SH-SY5Y (cell line): ENCODE results near the gene TTLL9.

Experiments used
- GATA2 ChIP-seq: IDR thresholded peaks from 2 replicates; pipeline ENCODE4 v1.6.1; 2011; ENCODE audit warnings: mild to moderate bottlenecking, low read depth, low read length
- GATA3 ChIP-seq: IDR thresholded peaks from 2 replicates; pipeline ENCODE4 v1.6.1; 2011; ENCODE audit warnings: low read depth, mild to moderate bottlenecking, low read length, moderate library complexity

The TTLL9 gene, protein sequence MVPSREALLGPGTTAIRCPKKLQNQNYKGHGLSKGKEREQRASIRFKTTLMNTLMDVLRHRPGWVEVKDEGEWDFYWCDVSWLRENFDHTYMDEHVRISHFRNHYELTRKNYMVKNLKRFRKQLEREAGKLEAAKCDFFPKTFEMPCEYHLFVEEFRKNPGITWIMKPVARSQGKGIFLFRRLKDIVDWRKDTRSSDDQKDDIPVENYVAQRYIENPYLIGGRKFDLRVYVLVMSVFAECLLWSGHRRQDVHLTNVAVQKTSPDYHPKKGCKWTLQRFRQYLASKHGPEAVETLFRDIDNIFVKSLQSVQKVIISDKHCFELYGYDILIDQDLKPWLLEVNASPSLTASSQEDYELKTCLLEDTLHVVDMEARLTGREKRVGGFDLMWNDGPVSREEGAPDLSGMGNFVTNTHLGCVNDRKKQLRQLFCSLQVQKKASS

DNA sequence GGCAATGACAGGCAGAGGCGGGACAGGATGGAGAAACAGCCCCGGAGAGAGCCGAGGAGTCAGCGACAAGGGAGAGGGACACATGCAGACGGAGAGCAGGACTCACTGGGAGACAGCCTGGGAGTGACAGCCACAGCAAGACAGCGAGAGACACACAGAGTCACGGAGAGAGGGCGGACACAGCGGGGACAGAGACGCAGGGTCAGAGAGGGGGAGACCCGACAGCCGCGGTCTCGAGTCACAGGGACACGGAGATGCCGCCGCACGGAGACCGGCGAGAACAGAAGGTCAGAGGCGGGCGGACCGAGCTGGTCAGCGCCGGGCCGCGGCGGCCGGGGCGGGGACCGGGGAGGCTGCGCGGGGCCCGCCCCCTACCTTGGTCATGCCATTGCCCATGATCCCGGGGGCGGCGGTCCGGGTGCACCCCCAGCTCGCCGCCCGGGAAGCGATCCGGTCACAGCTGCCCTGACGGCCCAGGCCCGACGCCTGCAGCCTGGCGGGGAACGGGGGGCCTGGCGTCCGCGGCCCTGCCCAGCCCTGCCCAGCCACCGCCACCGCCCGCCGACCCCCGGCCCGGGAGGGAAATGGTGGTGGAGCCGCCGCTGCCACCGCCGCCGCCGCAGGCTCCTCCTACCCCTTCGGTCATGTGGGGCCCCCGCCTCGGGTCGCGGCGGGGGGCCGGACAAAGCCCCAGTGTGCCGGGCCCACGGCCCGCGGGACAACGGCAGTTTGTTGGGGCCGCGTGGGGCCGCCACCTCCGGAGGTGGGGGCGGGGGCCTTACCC is at the start of gene TTLL9, which contains the start of gene DUSP15:
Gene TTLL9 (plus strand): TSS at position 693 of the 784 bp plus-strand sequence. CDS start 493 bp downstream, outside the sequence.
Gene DUSP15 (minus strand): TSS at position 586 of the 784 bp plus-strand sequence. CDS start 190 bp downstream, at position 396.
- TF ChIP-seq GATA2 = no peak
- TF ChIP-seq GATA3 = no peak

GRCh38 chr20:31821427-31821826 is 49.0 kb upstream of the TTLL9 start:
- no peak for TF ChIP-seq GATA2
- no peak for TF ChIP-seq GATA3

DNA sequence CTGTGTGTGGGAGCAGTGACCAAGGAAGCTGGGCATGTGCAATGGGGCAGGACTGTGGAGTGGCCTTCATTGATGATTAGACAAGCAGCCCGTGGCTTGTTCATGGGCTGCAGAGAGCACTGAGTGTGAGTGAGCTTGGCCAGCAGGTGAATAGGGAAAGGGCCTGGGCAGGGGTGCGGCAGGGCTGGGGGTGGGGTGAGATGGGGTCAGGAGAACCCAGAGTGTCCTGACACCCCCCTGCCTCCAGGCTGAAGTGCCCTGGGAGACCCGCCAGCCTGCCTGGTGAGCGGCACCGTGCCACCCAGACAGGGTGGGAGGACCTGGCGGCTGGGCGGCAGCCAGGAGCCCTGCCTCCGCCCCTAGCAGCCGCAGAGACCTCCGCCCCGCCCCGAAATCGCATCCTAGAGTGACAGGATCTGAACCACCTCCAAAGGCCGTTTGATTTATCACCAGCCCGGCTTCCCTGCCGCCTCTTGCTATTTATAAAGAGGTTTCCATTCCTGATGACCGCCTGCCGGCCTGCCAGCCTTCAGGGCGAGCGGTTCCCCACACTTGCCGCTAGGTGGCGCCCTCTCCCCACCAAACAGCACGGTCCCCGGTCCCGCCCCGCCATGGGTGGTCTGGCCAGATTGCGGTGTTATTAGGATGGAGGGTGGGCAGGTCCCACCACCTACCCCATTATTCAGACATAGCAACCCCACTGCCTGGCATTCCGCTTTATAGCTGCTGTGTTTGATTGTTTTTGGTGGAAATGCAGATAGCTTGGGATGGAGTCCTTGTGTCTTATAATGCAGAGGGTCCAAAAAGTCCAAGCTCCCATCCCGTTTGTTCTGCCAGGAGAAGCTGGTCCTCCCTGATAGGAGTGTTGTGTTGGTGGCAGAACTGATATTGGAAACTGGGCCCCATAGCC is 47.8 kb upstream of the TTLL9 start:
- TF ChIP-seq GATA3 (no peak), GATA2 (no peak)

- TF ChIP-seq GATA3 (no peak), GATA2 (no peak)
These were observed 46.9 kb upstream of the TTLL9 start for GRCh38 chr20:31823360-31824124.

- TF ChIP-seq GATA3 (no peak), GATA2 (no peak)
These were observed 46.3 kb upstream of the TTLL9 start for GRCh38 chr20:31824125-31824485.

DNA sequence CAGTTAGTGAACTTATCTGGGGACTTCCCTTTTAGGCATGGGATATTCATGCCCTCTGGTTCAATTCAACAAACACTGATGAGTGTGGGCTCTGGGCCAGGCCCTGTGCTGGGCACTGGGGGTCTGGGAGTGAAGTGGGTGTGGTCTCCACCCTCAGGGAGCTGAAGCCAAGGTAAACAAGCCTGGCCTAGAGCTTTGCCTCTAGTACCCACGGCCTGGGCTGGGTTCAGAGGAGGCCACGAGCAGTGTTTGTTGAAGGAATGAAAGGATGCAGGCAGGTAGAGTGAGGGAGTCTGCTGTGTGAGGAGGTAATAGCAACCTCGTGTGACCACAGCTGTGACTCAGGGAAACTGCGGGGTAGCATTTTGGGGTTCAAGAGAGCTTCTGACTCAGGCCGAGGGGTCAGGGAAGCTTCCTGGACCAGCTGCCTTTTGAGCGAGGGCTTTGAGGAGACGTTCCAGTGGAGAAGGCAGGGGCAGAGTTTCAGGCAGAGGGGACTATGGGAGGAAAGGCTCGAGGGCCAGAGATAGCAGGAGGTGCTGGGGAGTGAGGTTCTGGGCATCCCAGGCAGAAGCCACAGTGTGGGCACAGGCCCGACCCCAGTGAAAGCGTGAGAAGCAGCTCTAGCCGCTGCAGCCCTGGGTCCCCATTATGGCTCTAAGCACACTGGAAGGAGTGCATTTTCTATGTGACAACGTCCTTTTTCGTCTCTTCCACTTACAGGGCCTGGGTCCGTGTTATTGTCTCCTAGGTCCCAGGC is 45.7 kb upstream of the TTLL9 start:
- TF ChIP-seq GATA2 (no peak), GATA3 (no peak)

GRCh38 chr20:31826074-31826473 is 44.4 kb upstream of the TTLL9 start:
- no peak for TF ChIP-seq GATA3
- no peak for TF ChIP-seq GATA2

GRCh38 chr20:31827059-31827458 is 43.4 kb upstream of the TTLL9 start:
- TF ChIP-seq GATA3 (no peak), GATA2 (no peak)

DNA sequence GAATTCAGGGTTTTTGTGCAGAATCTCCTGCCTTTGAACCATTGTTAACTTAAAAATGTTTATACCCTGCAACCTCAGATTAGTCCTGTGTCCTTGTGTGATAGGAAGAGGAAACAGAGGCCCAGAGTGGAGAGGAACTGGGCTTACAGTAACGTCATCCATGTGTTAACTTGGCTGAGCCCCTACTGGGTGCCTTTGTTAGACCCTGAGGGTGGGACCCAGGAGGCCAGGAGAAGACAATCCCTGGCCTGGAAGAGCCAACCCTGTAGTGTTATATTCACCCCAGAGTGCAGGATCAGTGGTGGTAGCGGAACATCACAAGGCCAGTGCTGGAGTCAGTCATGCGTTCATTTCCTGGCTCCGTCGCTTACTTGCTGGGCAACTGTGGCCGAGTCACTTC is 40.7 kb upstream of the TTLL9 start:
- TF ChIP-seq GATA2 (no peak), GATA3 (no peak)

DNA sequence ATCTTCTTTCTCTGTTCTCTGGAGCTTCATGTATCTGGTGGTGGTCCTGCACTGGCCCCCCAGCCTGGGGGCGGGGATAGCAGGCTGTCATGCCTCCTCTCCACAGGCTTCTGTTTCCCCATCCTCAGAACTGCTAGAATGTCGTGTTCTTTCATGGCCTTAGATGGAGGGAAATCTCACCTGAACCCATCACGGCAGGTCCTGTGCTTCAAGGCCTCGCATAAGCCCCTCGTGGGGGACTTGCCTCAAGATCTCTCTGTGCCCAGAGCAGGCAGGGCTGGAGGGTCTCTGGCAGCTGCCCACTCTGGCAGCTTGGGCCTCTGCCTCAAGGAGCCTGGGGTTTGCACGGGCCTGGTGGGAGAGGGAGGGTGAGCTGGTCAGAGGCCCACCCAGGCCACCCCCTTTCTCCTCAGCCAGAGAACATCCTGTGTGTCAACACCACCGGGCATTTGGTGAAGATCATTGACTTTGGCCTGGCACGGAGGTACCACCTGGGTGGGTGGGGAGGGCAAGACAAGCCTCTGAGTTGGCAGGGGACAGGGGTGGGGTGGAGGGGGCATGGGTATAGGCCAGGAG is 39.9 kb upstream of the TTLL9 start:
- TF ChIP-seq GATA3 (no peak), GATA2 (no peak)

GRCh38 chr20:31831211-31831610 is 39.2 kb upstream of the TTLL9 start:
- TF ChIP-seq GATA2 = no peak
- TF ChIP-seq GATA3 = no peak

DNA sequence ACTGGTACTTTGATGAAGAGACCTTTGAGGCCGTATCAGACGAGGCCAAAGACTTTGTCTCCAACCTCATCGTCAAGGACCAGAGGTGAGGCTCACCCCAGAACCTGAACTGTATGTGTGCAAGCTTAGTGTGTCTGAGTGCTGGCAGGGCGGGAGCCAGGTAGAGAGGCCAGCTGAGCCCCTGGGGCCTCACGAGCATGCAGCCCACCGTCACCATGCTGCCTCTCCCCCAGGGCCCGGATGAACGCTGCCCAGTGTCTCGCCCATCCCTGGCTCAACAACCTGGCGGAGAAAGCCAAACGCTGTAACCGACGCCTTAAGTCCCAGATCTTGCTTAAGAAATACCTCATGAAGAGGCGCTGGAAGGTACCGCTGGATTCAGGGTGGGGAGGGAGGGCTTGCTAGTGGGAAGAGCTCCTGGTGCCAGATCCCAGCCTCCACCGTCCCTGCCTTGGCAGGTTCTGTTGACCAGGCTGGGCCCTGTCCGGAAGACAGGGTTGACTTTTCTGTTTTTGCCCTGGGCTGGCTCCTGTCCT is 38.6 kb upstream of the TTLL9 start:
- no peak for TF ChIP-seq GATA2
- TF ChIP-seq GATA3 = no peak
